ENCODE measurements around the gene MTO1. TPM values are rescaled to one million over a fixed set of nuclear protein-coding genes. Genes with fewer than 3 reads are reported as not detected.
A peak's percentile ranks its signal among the peaks of the same experiment; 100 is the strongest.

MTO1 gene
- total and polyA plus RNA-seq, 2 experiments from 2014 or later = 21.8 to 28.9 TPM

GRCh38 chr6:73521351-73521985 lies 59.9 kb downstream of the MTO1 start:
- peaks cover 38% of the 10 kb centered on the region for H3K36me3 ChIP-seq (ENCODE audit: low read depth)
- H3K9me2 ChIP-seq (ENCODE audit: insufficient read depth) = no peaks in the 10 kb centered on the region
- DNase-seq = peak; percentile 95
- H4K20me1 ChIP-seq (ENCODE audit: insufficient read depth) = peaks cover 14% of the 10 kb centered on the region
- H3K4me3 ChIP-seq = peak overlapping the region; percentile 86
- peak overlapping the region; percentile 82 for H3K4me2 ChIP-seq (ENCODE audit: unreplicated experiment)
- H2AFZ ChIP-seq = peak overlapping the region; percentile 75
- peaks cover 58% of the 10 kb centered on the region for H3K79me2 ChIP-seq (ENCODE audit: insufficient read depth)
- H3K27ac ChIP-seq = peak overlapping the region; percentile 100
- WGBS, 2 experiments (ENCODE audit: low coverage in 1 of 2, low lambda C conversion rate in 2 of 2, missing lambda C conversion rate in 2 of 2) = 1 to 4% methylated on average over 28 to 30 of the region's 36 CpGs
- peaks cover 45% of the 10 kb centered on the region for H3K4me1 ChIP-seq (ENCODE audit: insufficient read depth)
- in situ Hi-C loops (cut with MboI) = loop anchor here (25.0 kb wide), 1 partner anchor 91 kb away; no protein-coding TSS in a partner anchor
- TF ChIP-seq EZH2phosphoT487 (IDR thresholded peaks at IDR 0.05; ENCODE audit: insufficient read depth, low read depth) (no peak), EZH2 (IDR thresholded peaks at IDR 0.05; ENCODE audit: insufficient read depth, poor library complexity, severe bottlenecking) (no peak)
- no peaks in the 10 kb centered on the region for H3K9me3 ChIP-seq (ENCODE audit: low read depth)
- no peaks in the 10 kb centered on the region for H3K27me3 ChIP-seq (replicated peaks; ENCODE audit: insufficient read depth)
- H3K9ac ChIP-seq = peak overlapping the region; percentile 98
- peaks cover 72% of the 10 kb centered on the region for H3F3A ChIP-seq (ENCODE audit: insufficient read depth)

DNA sequence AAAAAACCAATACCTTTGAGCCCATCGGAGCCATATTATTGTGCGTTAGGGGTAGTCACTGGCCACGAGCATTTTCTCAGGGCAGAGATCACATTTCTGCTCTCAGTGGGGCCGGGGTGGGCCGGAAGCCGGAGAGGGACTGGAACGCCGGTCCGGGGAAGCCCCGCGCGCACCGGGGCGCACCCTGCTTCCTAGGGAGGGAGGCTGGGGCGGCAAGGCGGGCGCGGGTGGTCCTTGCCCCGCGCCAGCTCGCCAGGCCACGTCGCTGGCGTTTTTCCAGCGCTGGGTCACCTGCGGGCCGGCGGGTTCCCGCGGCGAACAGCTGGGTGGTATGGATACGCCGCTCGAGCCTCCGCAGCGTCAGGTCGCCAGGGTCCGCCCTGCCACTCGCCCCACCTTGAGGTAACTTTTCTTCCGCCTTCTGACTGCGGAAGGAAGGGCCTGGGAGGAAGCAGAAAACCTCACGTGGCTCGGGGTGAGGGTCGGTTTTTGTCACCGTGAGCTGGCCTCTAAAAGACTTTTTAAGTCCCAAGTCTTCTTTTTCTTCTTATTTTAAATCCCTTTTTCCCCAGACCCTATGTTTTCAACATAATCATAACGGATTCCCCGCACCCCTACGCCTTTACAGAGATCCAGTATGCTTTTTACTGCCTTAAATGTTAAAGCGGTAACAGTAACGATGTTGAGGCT lies 62.0 kb downstream of the MTO1 start:
- H2AFZ ChIP-seq = peak overlapping the region; percentile 92
- TF ChIP-seq EZH2phosphoT487 (IDR thresholded peaks at IDR 0.05; ENCODE audit: insufficient read depth, low read depth) (no peak), EZH2 (IDR thresholded peaks at IDR 0.05; ENCODE audit: insufficient read depth, poor library complexity, severe bottlenecking) (no peak)
- peaks cover 36% of the 10 kb centered on the region for H3K4me1 ChIP-seq (ENCODE audit: insufficient read depth)
- no peaks in the 10 kb centered on the region for H3K9me2 ChIP-seq (ENCODE audit: insufficient read depth)
- no peaks in the 10 kb centered on the region for H3K9me3 ChIP-seq (ENCODE audit: low read depth)
- peak; percentile 67 for DNase-seq
- WGBS, 2 experiments (ENCODE audit: low coverage in 1 of 2, low lambda C conversion rate in 2 of 2, missing lambda C conversion rate in 2 of 2) = 4 to 6% methylated on average over 39 to 50 of the region's 50 CpGs
- peaks cover 39% of the 10 kb centered on the region for H3K79me2 ChIP-seq (ENCODE audit: insufficient read depth)
- peaks cover 55% of the 10 kb centered on the region for H3F3A ChIP-seq (ENCODE audit: insufficient read depth)
- in situ Hi-C loops (cut with MboI) = loop anchor here (25.0 kb wide), 1 partner anchor 89 kb away; no protein-coding TSS in a partner anchor
- no peaks in the 10 kb centered on the region; the same call in 1 of the 2 replicates for H4K20me1 ChIP-seq (ENCODE audit: insufficient read depth)
- H3K4me3 ChIP-seq = peak overlapping the region; percentile 86
- no peaks in the 10 kb centered on the region for H3K27me3 ChIP-seq (replicated peaks; ENCODE audit: insufficient read depth)
- H3K27ac ChIP-seq = peak overlapping the region; percentile 100
- H3K4me2 ChIP-seq (ENCODE audit: unreplicated experiment) = peak overlapping the region; percentile 82
- H3K36me3 ChIP-seq (ENCODE audit: low read depth) = peaks cover 19% of the 10 kb centered on the region
- H3K9ac ChIP-seq = peak overlapping the region; percentile 98

DNA sequence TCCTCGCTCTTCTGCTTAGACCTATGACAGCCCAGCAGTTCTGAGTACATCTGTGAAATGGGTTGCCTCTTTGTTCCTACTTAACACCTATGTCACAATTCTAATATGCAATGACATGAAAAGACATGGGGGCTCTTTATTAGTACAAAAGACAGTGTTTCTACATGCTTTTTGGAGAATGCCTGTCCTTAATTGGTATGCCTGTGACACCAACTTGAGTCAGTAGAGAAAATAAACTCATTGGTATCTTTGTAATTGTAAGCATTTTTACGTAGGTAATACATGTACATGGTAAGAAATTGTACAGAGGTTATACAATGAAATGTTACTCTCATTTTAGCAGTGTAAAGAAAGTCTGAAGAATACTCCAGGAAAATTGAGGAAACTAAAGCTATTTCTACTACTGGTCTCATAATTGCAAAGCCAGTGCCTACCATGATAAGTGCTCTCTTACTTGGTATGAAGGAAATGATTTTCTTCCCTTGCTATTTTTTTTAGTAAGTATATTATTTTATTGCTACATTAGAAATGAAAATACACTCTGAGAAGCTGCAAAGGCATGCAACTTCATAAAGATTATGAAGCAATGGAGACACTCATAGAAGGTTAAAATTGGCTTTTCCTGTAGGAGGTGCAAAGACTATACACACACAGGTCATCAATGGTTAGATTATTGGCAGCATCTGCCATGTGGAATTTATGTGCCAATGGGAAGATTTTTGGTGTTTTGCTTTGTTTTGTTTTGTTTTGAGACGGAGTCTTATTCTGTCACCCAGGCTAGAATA lies 64.2 kb downstream of the MTO1 start:
- Histone ChIP-seq H3F3A (ENCODE audit: insufficient read depth) (peaks cover 41% of the 10 kb centered on the region), H3K36me3 (ENCODE audit: low read depth) (peaks cover under 1% of the 10 kb centered on the region; the same call in 1 of the 2 replicates), H3K4me3 (no peak overlapping the region), H3K9ac (peak overlapping the region; percentile 6; the same call in 1 of the 2 replicates), H2AFZ (no peak overlapping the region), H4K20me1 (ENCODE audit: insufficient read depth) (no peaks in the 10 kb centered on the region), H3K79me2 (ENCODE audit: insufficient read depth) (peaks cover 18% of the 10 kb centered on the region), H3K4me1 (ENCODE audit: insufficient read depth) (peaks cover 36% of the 10 kb centered on the region), H3K9me3 (ENCODE audit: low read depth) (no peaks in the 10 kb centered on the region), H3K27me3 (replicated peaks; ENCODE audit: insufficient read depth) (no peaks in the 10 kb centered on the region), H3K4me2 (ENCODE audit: unreplicated experiment) (peak overlapping the region; percentile 6), H3K27ac (peak overlapping the region; percentile 58), H3K9me2 (ENCODE audit: insufficient read depth) (no peaks in the 10 kb centered on the region)
- DNase-seq = peak; percentile 62
- 75% methylated on average over 3 of the region's 3 CpGs for WGBS, 2 experiments (ENCODE audit: low coverage in 1 of 2, low lambda C conversion rate in 2 of 2, missing lambda C conversion rate in 2 of 2)
- TF ChIP-seq EZH2 (IDR thresholded peaks at IDR 0.05; ENCODE audit: insufficient read depth, poor library complexity, severe bottlenecking) = no peak
- in situ Hi-C loops (cut with MboI) = no loop called here

- Histone ChIP-seq H4K20me1 (ENCODE audit: insufficient read depth) (no peaks in the 10 kb centered on the region), H3K36me3 (ENCODE audit: low read depth) (no peaks in the 10 kb centered on the region), H3K79me2 (ENCODE audit: insufficient read depth) (peaks cover 4% of the 10 kb centered on the region; the same call in 1 of the 2 replicates), H3K4me1 (ENCODE audit: insufficient read depth) (peaks cover 20% of the 10 kb centered on the region), H3K4me3 (no peak overlapping the region), H3K9ac (no peak overlapping the region), H3K27me3 (replicated peaks; ENCODE audit: insufficient read depth) (no peaks in the 10 kb centered on the region), H3K27ac (no peak overlapping the region), H2AFZ (no peak overlapping the region), H3K9me2 (ENCODE audit: insufficient read depth) (no peaks in the 10 kb centered on the region), H3K4me2 (ENCODE audit: unreplicated experiment) (no peak overlapping the region), H3K9me3 (ENCODE audit: low read depth) (no peaks in the 10 kb centered on the region), H3F3A (ENCODE audit: insufficient read depth) (peaks cover 18% of the 10 kb centered on the region; the same call in 1 of the 2 replicates)
- in situ Hi-C loops (cut with MboI) = no loop called here
- 90 to 92% methylated on average over 7 of the region's 7 CpGs for WGBS, 2 experiments (ENCODE audit: low coverage in 1 of 2, low lambda C conversion rate in 2 of 2, missing lambda C conversion rate in 2 of 2)
- TF ChIP-seq EZH2phosphoT487 (IDR thresholded peaks at IDR 0.05; ENCODE audit: insufficient read depth, low read depth) (no peak), EZH2 (IDR thresholded peaks at IDR 0.05; ENCODE audit: insufficient read depth, poor library complexity, severe bottlenecking) (no peak)
- no peak for DNase-seq
Measured at GRCh38 chr6:73528897-73529296, 67.4 kb downstream of the MTO1 start.

Data from GM23248 (cell line).